ENCODE results near the gene XYLB.

Gene XYLB

GRCh38 chr3:38365469-38366062 lies 19.0 kb downstream of the XYLB start:
- no peak for DNase-seq

DNA sequence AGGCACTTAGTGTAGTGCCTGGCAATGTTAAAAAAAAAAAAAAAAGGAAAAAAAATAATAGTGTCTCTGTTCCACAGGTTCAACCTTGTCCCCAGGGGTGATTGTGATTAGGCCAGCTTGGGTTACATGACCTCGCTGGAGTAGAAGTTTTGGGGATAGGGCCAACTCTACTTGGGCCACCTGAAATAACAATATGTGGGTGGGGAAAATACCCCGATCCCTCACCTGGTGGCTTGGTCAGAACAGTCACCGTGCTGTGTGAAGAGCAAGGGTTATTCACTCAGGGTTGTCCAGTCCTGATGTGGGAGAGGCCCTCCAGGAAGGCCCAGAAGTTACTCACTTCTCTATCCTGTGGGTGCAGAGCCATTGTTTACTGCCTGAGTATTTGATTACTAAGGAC lies 19.5 kb downstream of the XYLB start:
- no peak for DNase-seq

- DNase-seq: no peak
Measured at GRCh38 chr3:38367779-38368178, 21.2 kb downstream of the XYLB start.

GRCh38 chr3:38368238-38368637 lies 21.7 kb downstream of the XYLB start:
- no peak for DNase-seq

DNA sequence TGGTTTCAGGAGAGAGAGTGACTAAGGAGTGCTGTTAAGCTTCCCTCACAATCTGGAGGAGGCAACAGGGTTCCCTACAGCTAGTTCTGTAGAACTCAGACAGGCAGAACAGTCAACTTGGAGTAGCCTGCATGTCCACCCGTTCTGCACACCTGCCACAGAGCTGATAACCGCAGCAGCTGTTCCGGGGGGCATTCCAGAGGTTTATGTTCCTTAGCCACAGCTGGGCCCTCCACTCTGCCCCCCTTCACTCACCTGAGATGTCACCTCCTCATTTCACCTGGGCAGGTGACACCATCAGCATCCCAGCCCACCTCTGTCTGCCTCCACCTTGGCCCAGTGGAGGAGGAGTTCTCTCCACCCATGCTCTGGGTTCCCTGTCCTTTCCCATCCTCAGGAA lies 22.6 kb downstream of the XYLB start:
- no peak for DNase-seq

GRCh38 chr3:38370149-38370548 lies 23.6 kb downstream of the XYLB start:
- DNase-seq: no peak

GRCh38 chr3:38370861-38371260 lies 24.3 kb downstream of the XYLB start:
- no peak for DNase-seq

DNA sequence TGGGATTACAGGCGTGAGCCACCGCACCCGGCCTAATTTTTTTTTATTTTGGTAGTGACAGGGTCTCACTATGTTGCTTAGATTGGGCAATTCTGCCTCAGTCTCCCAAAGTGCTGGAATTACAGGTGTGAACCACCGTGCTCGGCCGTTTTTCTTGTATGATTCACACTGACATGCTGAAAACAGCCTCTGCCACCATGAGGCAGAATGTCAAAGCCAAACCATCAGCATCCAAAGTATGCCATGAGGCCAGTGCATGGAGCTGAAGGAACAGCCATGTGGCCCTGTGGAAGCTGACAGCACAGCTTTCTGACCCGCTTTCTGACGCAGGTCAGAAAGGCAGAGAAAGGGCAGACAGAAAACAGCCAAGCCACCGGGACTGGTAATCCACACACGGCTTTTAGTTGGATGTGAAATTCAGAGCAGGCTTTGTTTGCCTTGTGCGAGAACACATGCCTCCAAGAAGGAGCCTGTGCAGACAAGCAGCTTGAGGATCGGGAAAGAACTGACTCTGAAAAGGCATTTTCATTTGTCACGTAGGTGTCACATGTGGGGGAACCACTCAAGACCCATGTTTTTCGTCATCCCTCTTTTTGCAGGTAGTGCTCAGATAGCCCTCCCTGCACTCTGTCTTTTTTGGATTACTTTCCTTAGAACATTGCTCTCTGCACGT lies 25.1 kb downstream of the XYLB start:
- no peak for DNase-seq

GRCh38 chr3:38372214-38372601 lies 25.6 kb downstream of the XYLB start:
- DNase-seq: no peak

GRCh38 chr3:38374221-38374620 lies 27.6 kb downstream of the XYLB start:
- no peak for DNase-seq

- DNase-seq: no peak
Measured at GRCh38 chr3:38375072-38375471, 28.5 kb downstream of the XYLB start.

- no peak for DNase-seq
Measured at GRCh38 chr3:38375488-38376097, 29.0 kb downstream of the XYLB start.

DNA sequence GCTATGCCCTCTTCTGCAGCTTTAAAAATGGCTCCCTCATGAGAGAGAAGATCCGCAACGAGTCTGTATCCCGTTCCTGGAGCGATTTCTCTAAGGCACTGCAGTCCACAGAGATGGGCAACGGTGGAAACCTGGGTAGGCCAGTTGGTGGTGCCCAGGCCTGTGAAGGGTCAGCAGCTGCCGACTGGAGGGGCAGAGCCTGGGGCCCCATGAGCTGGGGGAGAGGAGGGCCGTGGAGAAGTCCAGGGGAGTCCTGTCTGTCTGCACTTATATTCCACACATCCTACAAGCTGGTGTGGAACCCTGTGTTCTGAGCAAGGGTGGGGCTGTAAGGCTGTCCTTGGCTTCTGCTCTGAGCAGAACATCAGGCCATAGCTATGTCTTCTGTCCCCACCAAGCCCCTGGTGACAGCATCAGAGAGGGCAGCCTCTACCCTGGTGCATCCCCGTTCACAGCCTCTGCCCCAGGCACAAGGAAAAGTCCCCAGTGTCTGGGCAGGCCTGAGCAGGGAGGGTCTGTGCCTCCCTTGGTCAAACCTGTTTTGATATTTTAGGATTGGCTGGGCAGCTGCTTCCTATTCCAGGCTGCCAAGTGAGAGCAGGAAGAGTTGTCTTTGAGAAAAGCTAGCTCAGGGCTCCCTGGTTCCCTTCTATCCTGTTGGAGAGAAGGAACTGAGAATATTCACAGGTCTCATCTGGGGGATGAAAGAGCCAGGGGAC lies 29.7 kb downstream of the XYLB start:
- DNase-seq: no peak

DNA sequence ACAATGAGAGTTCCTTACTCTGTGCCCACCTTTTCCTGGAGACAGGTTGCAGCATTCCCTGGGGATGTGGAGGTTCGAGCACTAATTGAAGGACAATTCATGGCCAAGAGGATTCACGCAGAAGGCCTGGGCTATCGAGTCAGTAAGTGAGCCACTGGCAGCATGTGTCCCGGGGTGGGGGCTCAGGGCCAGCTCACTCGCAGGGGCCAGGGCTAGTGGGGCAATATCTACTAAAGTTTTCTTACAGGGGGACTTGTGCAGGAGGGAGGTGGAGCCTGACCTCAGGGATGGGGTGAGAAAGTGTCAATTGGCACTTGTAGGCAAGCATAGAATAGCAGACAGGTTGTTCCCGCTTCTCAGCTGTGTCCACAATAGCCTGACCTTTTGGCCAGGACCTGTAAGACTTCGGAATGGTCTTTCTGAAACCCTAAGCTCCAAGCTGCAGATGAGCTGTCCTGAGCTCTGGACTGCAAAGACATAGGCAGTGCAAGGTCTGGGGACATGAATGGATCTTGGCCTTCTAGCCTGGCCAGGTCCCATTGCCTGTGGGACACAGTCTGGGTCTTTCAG lies 32.7 kb downstream of the XYLB start:
- DNase-seq: no peak

- DNase-seq: no peak
Measured at GRCh38 chr3:38382506-38383080, 36.0 kb downstream of the XYLB start.

DNA sequence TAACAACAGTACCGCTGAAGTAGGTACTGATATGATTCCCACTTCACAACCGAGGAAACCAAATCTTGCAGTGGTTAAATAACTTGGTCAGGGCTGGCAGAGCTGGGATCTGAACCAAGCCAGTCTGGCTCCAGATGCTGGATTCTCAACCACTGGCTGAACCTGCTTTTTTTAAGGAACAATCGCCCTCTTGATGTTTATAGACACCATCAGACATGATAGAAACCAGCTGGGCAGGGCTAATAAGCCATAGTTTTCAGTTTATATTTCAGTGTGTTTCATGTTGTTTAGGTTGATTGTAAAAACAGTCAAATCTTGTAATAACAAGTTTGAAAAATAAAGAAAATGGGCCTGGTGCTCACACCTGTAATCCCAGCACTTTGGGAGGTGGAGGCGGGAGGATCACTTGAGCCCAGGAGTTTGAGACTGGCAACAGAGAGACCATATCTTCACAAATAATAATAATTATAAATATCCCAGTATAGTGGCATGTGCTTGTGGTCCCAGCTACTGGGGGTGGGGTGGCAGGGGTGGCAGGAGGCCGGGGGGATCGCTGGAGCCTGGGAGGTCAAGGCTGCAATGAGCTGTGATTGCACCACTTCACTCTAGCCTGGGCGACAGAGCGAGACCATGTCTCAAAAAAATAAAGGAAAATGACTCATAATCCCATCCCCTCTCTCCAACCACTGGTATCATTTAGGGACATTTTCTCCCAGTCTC lies 36.7 kb downstream of the XYLB start:
- no peak for DNase-seq

DNA sequence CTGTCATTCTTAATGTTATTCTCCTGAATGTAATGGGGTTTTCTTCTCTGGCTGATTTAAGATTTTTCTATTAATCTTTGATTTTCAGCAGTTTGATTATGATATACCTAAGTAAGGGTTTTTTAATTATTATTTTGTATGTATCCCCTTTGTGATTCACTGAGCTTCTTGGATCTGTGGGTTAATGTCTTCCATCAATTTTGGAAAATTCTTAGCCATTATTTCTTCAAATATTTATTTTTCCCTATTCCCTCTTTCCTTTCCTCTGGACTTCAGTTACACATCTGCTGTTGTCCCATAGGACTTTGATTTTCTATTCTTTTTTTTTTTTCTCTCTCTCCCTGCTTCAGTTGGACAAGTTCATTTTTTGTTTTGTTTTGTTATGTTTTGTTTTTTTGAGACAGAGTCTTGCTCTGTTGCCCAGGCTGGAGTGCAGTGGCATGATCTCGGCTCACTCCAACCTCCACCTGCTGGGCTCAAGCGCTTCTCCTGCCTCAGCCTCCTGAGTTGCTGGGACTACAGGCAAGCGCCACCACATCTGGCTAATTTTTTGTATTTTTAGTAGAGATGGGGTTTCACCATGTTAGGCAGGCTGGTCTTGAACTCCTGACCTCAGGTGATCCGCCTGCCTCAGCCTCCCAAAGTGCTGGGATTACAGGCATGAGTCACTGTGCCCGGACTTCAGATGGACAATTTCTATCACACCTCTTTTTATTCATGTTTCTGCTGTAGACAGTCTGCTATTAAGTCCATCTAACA lies 40.6 kb downstream of the XYLB start:
- DNase-seq: no peak

DNA sequence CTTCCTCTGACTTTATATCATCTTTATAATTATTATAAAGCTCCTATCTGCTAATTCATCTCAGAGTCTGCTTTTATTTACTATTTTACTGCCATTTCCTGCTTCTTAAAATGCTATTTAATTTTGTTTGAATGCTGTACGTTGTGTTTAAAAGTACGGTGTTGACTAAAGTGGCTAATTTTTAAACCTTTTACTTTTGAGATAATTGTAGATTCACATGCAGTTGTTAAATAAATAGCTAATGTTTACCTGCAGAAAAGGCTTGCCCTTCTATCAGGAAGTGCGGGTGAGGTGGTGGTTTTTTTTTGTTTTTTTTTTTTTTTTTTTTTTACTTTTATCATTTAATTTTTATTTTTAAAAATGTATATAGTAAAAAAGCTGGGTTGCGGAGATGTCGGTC lies 41.3 kb downstream of the XYLB start:
- DNase-seq: no peak

GRCh38 chr3:38392604-38393163 lies 46.1 kb downstream of the XYLB start:
- no peak for DNase-seq

DNA sequence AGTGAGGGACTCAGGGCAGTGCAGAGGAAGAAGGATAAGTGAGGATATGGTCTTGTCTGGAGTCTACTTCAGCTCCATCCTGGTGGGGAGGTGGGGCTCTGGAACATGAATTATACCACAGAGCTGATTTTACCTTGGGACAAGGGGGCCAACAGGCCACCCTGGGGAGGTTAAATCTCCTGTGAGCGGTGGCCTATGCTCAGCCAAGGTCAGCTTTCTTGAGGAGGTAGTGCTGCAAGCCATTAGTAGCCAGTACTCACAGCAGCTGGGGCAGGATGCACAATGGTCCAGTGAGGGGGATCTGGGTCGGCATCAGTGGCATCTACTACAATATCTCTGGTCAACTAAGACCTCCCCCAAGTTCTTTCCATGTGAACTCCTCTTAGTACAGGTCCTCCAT lies 49.7 kb downstream of the XYLB start:
- no peak for DNase-seq

DNA sequence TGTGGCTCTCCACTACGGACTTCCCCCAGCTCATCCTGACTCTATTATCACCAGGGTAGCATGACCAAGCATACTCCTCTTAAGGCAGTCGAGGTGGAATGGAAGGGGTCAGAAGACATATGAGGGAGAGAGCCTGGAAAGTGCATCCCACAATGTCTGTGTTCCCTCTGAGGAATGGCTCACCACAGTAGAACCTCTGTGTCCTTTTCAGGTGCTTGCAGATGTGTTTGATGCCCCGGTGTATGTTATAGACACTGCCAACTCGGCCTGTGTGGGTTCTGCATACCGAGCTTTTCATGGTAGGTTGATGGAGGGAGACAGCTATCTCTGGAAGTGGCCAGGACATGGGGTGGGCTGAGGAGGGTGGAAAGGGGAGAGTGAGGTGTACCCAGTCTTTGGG lies 50.3 kb downstream of the XYLB start:
- no peak for DNase-seq

GRCh38 chr3:38397320-38397719 lies 50.7 kb downstream of the XYLB start:
- peak; percentile 38 for DNase-seq

All from fibroblast of skin of right quadriceps (primary cell).